ENCODE data around the gene SLC10A4. TPM values are rescaled to one million over a fixed set of nuclear protein-coding genes. Genes with fewer than 3 reads are reported as not detected.

The SLC10A4 gene
- total RNA-seq, 2 donors from 2014 or later = 0.23 to 1.1 TPM

DNA sequence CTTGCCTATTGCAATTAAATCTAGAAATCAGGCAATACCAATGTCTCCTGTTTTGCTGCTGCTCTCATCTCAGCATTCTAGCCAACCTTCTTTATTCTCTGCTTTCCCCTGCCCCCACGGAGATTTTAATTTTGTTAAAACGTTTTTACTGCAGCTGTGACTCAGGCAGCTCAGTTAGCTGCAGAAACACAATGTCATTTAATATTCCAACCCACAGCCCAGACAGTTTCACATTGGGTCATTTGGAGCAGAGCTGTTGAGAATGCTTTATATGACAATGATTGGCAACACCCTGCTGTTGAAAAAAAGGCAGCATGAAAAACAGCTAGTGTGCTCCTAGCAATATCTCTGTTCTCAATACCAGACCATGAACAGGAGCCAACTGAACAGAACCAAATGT, 12.6 kb upstream of the SLC10A4 start:
- 25% methylated on average over 2 of the region's 2 CpGs for WGBS
- TF ChIP-seq, protein P1, sequence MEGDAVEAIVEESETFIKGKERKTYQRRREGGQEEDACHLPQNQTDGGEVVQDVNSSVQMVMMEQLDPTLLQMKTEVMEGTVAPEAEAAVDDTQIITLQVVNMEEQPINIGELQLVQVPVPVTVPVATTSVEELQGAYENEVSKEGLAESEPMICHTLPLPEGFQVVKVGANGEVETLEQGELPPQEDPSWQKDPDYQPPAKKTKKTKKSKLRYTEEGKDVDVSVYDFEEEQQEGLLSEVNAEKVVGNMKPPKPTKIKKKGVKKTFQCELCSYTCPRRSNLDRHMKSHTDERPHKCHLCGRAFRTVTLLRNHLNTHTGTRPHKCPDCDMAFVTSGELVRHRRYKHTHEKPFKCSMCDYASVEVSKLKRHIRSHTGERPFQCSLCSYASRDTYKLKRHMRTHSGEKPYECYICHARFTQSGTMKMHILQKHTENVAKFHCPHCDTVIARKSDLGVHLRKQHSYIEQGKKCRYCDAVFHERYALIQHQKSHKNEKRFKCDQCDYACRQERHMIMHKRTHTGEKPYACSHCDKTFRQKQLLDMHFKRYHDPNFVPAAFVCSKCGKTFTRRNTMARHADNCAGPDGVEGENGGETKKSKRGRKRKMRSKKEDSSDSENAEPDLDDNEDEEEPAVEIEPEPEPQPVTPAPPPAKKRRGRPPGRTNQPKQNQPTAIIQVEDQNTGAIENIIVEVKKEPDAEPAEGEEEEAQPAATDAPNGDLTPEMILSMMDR (IDR thresholded peaks at IDR 0.05) = no peak
- no peak for TF ChIP-seq POLR2AphosphoS5 (IDR thresholded peaks at IDR 0.05)
- no peak for TF ChIP-seq POLR2A (IDR thresholded peaks at IDR 0.05)
- intact Hi-C loops (cut with DNase I) = no loop called here

DNA sequence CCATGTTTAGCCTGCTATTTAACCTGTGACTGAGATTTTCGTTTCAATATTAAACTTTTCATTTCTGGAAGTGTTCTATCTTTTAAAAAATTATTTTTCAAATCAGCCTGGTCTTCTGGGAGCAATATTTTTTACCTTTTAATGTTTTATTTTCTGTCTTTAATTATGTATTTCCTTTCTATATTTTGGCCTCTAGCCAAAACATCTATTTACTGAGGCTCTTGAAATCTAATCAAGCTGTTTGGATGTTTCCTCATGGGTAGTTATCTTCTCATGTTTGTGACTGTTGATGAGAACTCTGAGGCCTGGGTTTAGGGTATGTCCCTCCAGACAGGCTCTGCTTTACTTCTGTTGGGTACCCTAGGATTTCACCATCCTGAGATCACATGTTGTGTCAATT, 10.3 kb upstream of the SLC10A4 start:
- DNase-seq (ENCODE audit: low spot score) = no peak
- Histone ChIP-seq H3K9me3 (no peaks in the 10 kb centered on the region), H3K27me3 (replicated peaks; ENCODE audit: insufficient read depth) (no peaks in the 10 kb centered on the region), H3K36me3 (no peaks in the 10 kb centered on the region), H3K27ac (no peak overlapping the region), H3K4me3 (no peak overlapping the region), H3K4me1 (replicated peaks) (no peaks in the 10 kb centered on the region)
- intact Hi-C loops (cut with DNase I) = no loop called here
- WGBS = 96% methylated on average over 1 of the region's 1 CpG
- TF ChIP-seq, protein P1 (IDR thresholded peaks at IDR 0.05) = no peak
- TF ChIP-seq POLR2A (IDR thresholded peaks at IDR 0.05) = no peak
- TF ChIP-seq POLR2AphosphoS5 (IDR thresholded peaks at IDR 0.05) = no peak

More for the DNA sequence above, 12.6 kb upstream of the SLC10A4 start:
- Histone ChIP-seq H3K4me1 (replicated peaks) (no peaks in the 10 kb centered on the region), H3K27me3 (replicated peaks; ENCODE audit: insufficient read depth) (no peaks in the 10 kb centered on the region), H3K27ac (no peak overlapping the region), H3K36me3 (no peaks in the 10 kb centered on the region), H3K9me3 (no peaks in the 10 kb centered on the region), H3K4me3 (no peak overlapping the region)
- no peak for DNase-seq (ENCODE audit: low spot score)

DNA sequence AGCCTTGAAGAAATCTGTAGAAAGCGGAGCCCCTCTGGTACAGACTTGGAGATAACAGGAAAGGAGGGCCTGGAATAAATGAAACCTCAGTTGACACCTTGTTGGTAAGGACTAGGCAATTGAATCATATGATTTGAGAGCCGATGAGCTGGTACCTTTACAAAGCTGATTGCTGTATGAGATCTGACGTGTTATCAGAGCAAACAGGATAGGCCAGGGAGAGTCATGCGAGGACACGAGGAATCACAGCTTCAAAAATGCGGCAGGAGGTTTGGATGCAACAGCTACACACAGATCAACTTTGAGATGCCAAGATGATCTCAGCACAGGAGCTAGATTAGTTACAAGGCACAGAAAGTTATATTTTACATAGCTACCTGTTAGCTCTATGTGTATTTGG, 7.4 kb upstream of the SLC10A4 start:
- no peaks in the 10 kb centered on the region for H3K9me3 ChIP-seq
- no peaks in the 10 kb centered on the region for H3K36me3 ChIP-seq
- no peaks in the 10 kb centered on the region for H3K4me1 ChIP-seq (replicated peaks)
- no peak overlapping the region for H3K27ac ChIP-seq
- H3K27me3 ChIP-seq (replicated peaks; ENCODE audit: insufficient read depth) = no peaks in the 10 kb centered on the region
- intact Hi-C loops (cut with DNase I) = no loop called here
- no peak overlapping the region for H3K4me3 ChIP-seq
- WGBS = 91% methylated on average over 6 of the region's 6 CpGs
- no peak for DNase-seq (ENCODE audit: low spot score)
- TF ChIP-seq, protein P1 (IDR thresholded peaks at IDR 0.05) = no peak
- TF ChIP-seq POLR2AphosphoS5 (IDR thresholded peaks at IDR 0.05) (no peak), POLR2A (IDR thresholded peaks at IDR 0.05) (no peak)

DNA sequence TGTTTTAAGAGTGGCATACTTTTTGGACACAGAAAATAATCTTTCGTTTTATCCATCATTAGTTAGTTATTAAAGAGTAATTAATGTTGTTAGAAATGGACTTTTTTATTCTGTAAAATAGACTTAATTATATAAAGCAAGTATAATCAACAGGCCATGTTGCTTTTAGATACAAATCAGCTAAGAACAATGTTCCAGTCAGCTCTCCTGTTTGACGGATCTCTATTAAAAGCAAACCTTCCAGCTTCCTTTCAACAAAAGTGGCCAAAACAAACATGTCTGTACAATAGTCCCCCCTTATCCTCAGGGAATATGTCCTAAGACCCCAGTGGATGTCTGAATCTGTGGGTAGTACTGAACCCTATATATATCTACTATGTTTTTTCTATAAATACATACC, 4.9 kb upstream of the SLC10A4 start:
- Histone ChIP-seq H3K9me3 (no peaks in the 10 kb centered on the region), H3K36me3 (no peaks in the 10 kb centered on the region), H3K4me1 (replicated peaks) (no peaks in the 10 kb centered on the region), H3K4me3 (no peak overlapping the region), H3K27ac (no peak overlapping the region), H3K27me3 (replicated peaks; ENCODE audit: insufficient read depth) (no peaks in the 10 kb centered on the region)
- TF ChIP-seq, protein P1 (IDR thresholded peaks at IDR 0.05) = no peak
- no peak for TF ChIP-seq POLR2A (IDR thresholded peaks at IDR 0.05)
- TF ChIP-seq POLR2AphosphoS5 (IDR thresholded peaks at IDR 0.05) = no peak
- 41% methylated on average over 2 of the region's 2 CpGs for WGBS
- intact Hi-C loops (cut with DNase I) = no loop called here
- no peak for DNase-seq (ENCODE audit: low spot score)

DNA sequence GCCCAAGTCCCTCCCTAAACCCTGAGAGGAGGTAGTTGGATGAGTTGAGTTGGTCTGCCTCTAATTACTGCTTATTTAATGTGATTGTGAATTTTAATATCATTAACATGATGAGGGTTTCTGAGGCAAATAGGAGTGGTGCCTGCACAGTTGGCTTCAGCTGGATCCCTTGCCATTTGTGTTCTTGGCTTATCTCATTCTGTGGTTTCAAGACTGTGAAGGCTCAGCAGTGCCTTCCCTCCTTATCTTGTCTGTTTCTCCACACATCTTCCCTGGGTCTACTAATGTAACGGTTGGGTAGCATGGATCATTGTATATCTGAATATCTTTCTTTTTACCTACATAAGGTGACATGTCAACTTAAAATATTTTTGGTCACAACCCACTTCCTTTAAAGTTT, 1.6 kb upstream of the SLC10A4 start:
- Histone ChIP-seq H3K36me3 (no peaks in the 10 kb centered on the region), H3K4me3 (no peak overlapping the region), H3K4me1 (replicated peaks) (no peaks in the 10 kb centered on the region), H3K9me3 (no peaks in the 10 kb centered on the region), H3K27me3 (replicated peaks; ENCODE audit: insufficient read depth) (no peaks in the 10 kb centered on the region), H3K27ac (no peak overlapping the region)
- no peak for TF ChIP-seq POLR2A (IDR thresholded peaks at IDR 0.05)
- TF ChIP-seq, protein P1 (IDR thresholded peaks at IDR 0.05) = no peak
- no peak for TF ChIP-seq POLR2AphosphoS5 (IDR thresholded peaks at IDR 0.05)
- intact Hi-C loops (cut with DNase I) = no loop called here
- 100% methylated on average over 1 of the region's 1 CpG for WGBS
- DNase-seq (ENCODE audit: low spot score) = no peak

Measured in prostate gland (tissue), 2 donors.